GM12873 (cell line): ENCODE results near the gene KCNK7.

Source experiments
- TF ChIP-seq, protein P1 (sequence below): IDR thresholded peaks from 2 replicates; pipeline ENCODE4 v1.5.1; 2012; ENCODE audit warnings: low read depth, mild to moderate bottlenecking, moderate library complexity, low read length, control low read depth; ENCODE audit not compliant: insufficient read depth; ENCODE audit errors: missing control alignments

The KCNK7 gene

DNA sequence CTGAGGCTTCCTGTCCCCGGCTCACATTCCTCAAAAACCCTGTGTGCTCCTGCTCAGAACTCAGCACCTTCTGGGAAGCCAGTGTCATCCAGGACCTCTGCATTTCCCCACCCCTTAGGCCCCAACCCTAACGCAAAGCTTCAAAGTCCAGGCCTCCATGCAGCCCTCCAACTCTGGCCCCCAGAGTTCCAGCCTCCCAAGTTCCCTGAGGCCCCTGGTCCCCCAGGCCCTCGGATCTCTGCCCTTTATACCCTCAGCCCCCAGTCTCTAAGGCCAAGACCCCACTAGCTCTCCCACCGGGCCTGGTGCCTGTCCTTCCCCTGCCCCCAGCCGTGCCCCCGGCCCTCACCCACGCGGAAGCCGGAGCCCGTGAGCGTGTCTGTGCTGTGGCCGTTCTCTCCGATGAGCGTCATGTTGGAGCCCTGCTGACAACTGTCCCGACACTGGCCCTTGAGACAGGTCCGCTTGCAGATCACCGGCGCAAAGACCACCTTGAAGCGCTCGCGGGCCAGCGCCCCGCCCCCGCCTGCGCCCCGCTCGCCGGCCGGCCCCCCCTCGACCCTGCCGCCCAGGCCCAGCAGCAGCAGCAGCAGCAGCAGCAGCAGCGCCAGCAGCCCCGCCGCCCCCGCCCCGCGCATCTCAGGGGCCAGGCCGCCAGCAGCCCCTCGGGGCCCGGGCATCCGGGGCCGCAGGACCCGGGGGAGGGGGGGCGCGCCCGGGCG, 38.2 kb downstream of the KCNK7 start:
- TF ChIP-seq, protein P1, sequence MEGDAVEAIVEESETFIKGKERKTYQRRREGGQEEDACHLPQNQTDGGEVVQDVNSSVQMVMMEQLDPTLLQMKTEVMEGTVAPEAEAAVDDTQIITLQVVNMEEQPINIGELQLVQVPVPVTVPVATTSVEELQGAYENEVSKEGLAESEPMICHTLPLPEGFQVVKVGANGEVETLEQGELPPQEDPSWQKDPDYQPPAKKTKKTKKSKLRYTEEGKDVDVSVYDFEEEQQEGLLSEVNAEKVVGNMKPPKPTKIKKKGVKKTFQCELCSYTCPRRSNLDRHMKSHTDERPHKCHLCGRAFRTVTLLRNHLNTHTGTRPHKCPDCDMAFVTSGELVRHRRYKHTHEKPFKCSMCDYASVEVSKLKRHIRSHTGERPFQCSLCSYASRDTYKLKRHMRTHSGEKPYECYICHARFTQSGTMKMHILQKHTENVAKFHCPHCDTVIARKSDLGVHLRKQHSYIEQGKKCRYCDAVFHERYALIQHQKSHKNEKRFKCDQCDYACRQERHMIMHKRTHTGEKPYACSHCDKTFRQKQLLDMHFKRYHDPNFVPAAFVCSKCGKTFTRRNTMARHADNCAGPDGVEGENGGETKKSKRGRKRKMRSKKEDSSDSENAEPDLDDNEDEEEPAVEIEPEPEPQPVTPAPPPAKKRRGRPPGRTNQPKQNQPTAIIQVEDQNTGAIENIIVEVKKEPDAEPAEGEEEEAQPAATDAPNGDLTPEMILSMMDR, result no peak

DNA sequence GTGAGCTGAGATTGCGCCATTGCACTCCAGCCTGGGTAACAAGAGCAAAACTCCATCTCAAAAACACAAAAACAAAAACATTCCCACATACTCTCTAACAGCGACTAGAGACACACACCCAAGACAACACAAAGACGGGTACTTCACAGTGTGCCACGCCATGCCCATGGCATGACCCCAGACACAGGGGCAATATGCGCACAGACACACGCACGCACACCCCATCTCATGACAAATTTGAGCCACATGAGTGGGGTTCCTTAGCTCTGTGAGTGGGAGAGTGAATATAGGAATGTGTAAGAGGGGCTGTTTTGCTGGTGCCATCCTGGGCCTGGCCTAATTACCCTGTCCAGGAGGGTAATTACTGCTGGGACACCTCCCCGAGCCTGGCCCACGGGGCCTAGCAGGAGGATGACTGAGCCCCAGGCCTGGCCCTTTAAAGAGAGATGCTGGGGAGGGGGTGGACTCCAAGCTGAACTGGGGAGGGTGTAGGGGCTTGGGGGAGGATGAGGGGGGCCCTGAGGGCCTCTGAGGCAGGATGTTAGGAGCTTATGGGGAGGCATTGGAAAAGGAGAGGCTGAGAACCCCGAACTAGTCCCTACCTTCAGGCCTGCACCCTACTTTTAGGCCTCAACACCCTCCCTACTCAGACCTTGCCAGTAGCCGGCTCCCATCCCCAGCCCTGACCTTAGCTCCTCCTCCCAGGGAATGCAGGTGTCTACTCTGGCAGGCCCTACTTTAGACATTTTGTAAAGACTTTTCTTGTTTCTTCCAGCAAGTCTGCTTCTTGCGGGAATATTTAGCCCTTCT, 38.9 kb downstream of the KCNK7 start:
- TF ChIP-seq, protein P1, result no peak

DNA sequence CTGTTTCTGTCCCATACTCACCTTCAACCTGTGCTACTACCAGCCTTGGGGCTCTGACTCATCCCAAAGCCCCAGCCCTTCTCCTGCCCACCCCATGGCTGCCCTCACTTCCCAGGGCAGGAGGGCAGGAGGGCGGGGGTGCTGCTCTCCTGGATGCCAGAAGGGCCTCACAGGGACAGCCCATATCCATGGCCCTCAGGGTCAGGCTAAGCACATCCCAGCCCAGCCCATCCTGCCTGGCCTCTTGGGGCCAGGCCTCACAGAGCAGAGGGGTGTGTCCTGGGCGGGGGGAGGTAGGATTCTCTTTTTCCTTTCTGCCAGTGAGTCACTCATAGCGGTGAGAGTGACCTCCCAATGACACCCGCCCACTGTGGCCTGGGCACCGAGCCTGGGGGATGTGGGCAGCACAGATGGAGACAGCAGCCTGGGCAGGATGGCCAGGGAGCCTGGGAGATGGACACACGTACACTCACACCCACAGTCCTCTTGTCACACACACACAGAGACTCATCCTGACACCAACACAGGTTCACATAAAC, 39.8 kb downstream of the KCNK7 start:
- TF ChIP-seq, protein P1, result no peak

DNA sequence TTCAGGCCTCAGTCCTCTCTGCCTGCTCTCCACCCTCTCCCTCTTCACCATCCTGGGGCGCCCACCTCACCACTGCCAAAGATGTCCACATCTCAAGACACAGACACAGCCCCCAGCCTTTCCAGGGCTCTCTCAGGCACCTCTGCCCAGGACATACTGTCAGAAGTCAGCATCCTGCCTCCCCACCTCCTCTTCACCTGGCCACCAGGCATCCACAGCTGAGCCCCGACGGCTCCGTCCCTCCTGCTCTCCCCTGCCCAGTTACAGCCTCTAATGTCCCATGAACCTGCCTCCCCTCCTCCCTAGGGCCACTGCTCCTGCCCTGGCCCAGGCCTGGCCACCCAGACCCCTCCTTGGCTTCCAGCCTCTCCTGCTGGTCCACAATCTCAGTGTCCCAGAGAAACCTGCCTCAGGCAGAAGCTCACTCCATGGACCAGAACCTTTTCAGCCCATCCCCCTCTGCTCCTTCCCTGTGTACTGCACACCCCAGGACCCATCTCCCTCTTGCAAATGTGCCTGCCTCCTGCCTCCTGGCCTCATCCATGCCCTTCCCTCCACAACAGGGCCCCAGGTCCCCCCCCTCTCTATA, 40.7 kb downstream of the KCNK7 start:
- TF ChIP-seq, protein P1, result no peak

DNA sequence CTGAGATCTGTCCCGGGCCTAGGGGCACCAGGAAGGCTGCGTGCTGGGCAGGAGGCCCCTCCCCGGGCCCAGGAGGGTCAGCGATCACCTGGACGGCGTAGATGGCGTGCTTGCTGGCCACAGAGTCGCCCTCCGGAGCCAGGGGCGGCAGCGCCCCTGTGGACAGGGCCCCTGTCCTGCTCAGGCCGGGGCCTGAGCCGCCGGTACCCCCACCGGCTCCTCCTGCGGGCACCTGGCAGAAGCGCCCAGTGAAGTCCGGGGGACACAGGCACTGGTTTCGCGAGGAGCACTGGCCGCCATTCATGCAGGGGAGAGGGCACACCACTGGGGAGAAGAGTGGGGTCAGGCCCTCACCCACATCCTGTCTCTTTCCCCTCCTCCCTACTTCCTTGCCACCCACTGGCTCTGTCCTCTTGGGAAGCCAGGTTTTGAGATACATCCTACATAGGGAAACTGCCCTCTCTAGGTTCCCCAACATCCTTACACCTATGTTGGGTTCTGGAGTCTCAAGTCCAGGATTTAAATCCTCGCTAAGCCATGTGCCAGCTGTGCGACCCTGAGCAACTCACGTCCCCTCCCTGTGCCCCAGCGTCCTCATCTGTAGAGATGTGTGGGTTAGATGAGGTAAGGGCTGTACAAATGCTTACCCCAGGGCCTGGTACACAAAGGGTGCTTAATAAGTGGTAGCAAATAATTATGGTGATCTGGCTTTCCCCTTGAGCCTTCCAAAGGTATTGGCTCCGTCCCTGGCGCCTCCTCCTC, 41.4 kb downstream of the KCNK7 start:
- TF ChIP-seq, protein P1, result no peak

DNA sequence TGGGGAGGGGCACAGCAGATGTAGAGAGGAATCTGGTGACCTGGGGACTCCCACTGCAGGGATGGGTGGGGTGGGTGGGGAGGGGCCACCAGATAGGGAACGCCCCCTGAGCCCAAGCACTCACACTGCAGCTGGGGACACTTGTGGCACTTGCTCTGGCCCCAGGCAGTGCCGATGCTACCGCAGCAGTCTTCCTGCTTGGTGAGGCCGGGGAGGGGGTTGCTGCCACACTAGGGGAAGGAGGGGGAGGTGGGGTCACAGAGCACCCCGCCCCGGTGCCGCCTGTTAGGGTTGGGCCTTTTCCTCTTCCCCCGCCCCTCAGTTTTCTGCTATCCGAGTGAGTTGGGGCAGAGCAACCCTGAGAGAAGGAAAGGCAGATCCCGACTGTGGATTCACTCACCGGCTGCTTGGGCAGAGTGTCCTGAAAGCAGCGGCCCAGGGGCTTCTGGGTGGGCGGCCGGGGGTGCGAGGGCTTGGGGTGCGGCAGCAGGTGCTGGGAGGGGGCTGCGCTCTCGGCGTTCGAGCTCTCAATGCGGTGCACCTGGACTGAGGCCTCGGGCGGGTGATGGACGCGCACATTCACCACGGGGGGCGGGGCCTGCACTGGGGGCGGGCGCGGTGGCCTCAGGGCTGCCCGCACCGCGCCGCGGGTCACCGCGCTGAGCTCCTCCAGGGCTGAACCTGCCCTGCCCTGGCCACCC, 42.1 kb downstream of the KCNK7 start:
- TF ChIP-seq, protein P1, result no peak
